GM20000 (cell line): Measurements from ENCODE around the gene KIAA0753.
"Not testable (repeated sequence)": the region's sequence is repeated elsewhere in the genome, so short reads cannot be mapped to it uniquely, and the experiment has no call there.

Experiments
- DNase-seq: peaks from one replicate; pipeline ENCODE4 v3.0.0; 2012; ENCODE audit warnings: low spot score
- TF ChIP-seq, protein P1 (sequence below): IDR thresholded peaks from 2 replicates; pipeline ENCODE4 v1.5.1; 2012; ENCODE audit warnings: mild to moderate bottlenecking, control low read depth; ENCODE audit errors: extremely low read depth, missing control alignments

The KIAA0753 gene

GRCh38 chr17:6668727-6669425, 28.4 kb upstream of the KIAA0753 start:
- no peak for DNase-seq
- TF ChIP-seq, protein P1, sequence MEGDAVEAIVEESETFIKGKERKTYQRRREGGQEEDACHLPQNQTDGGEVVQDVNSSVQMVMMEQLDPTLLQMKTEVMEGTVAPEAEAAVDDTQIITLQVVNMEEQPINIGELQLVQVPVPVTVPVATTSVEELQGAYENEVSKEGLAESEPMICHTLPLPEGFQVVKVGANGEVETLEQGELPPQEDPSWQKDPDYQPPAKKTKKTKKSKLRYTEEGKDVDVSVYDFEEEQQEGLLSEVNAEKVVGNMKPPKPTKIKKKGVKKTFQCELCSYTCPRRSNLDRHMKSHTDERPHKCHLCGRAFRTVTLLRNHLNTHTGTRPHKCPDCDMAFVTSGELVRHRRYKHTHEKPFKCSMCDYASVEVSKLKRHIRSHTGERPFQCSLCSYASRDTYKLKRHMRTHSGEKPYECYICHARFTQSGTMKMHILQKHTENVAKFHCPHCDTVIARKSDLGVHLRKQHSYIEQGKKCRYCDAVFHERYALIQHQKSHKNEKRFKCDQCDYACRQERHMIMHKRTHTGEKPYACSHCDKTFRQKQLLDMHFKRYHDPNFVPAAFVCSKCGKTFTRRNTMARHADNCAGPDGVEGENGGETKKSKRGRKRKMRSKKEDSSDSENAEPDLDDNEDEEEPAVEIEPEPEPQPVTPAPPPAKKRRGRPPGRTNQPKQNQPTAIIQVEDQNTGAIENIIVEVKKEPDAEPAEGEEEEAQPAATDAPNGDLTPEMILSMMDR, result no peak

GRCh38 chr17:6668219-6668618, 27.7 kb upstream of the KIAA0753 start:
- TF ChIP-seq, protein P1, result no peak
- DNase-seq, result no peak

- no peak for DNase-seq
- TF ChIP-seq, protein P1, result no peak
Measured at GRCh38 chr17:6667516-6667915, 27.0 kb upstream of the KIAA0753 start.

GRCh38 chr17:6666557-6666956, 26.0 kb upstream of the KIAA0753 start:
- TF ChIP-seq, protein P1, result no peak
- DNase-seq, result no peak

DNA sequence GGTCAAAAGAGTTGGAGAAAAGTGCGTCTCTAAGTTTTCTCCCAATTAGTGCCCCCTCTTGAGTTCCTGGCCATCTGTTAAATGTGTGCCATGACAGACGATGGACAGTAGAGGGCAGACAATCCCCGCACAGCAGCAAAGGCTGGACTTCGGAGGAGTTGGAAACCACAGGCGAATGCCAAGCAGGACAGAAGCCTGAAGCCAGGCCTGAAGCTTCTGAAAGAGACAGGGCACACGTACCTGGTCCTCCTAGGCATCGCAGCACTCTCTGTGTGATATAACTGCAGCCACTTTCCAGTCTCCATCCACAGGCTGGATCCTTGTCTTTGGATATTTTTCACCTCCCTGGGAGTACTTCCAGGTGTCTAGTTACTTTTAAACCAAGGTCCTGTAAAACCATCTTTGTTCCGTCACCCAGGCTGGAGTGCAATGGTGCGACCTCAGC, 25.6 kb upstream of the KIAA0753 start:
- DNase-seq, result peak; percentile 79
- TF ChIP-seq, protein P1, result peak; percentile 89

DNA sequence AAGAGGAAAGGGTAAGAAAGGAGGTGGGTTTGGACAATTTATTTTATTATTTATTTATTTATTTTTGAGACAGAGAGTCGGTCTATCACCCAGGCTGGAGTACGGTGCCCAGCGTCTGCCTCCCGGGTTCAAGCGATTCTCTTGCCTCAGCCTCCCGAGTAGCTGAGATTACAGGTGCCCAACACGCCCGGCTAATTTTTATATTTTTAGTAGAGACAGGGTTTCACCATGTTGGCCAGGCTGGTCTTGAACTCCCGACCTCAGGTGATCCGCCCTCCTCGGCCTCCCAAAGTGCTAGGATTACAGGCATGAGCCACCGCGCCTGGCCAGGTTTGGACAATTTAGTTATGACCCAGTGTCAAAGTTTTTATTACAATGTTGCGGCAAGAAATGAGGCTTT, 22.7 kb upstream of the KIAA0753 start:
- not testable (repeated sequence) for DNase-seq

GRCh38 chr17:6661464-6661848, 20.9 kb upstream of the KIAA0753 start:
- DNase-seq, result no peak
- TF ChIP-seq, protein P1, result no peak
